ENCODE data around the gene THSD4. TPM values are rescaled to one million over a fixed set of nuclear protein-coding genes. Genes with fewer than 3 reads are reported as not detected.

The THSD4 gene
- total RNA-seq, 1 donor from 2014 or later, result 151 TPM

GRCh38 chr15:71111181-71111565 lies 4.1 kb upstream of the THSD4 start:
- Histone ChIP-seq H3K27ac (peak overlapping the region; percentile 52 to 66), H3K27me3 (no peaks in the 10 kb centered on the region), H3K9me3 (no peaks in the 10 kb centered on the region), H3K4me3 (no peak overlapping the region), H3K36me3 (no peaks in the 10 kb centered on the region), H3K4me1 (peaks cover 0 to 11% of the 10 kb centered on the region in 2 donors)
- no peak for DNase-seq (ENCODE audit: low spot score in 2 of 2)
- TF ChIP-seq CTCF (IDR thresholded peaks at IDR 0.05), result no peak
- intact Hi-C loops (cut with DNase I), result loop anchor here (5.0 to 10.0 kb wide), 3 partner anchors 174 to 644 kb away; no protein-coding TSS in a partner anchor

GRCh38 chr15:71111950-71112349 lies 3.3 kb upstream of the THSD4 start:
- intact Hi-C loops (cut with DNase I), result loop anchor here (5.0 to 10.0 kb wide), 3 partner anchors 173 to 643 kb away; no protein-coding TSS in a partner anchor
- H3K36me3 ChIP-seq, result no peaks in the 10 kb centered on the region
- no peaks in the 10 kb centered on the region for H3K27me3 ChIP-seq
- no peak for TF ChIP-seq CTCF (IDR thresholded peaks at IDR 0.05)
- no peaks in the 10 kb centered on the region for H3K9me3 ChIP-seq
- peaks cover 0 to 11% of the 10 kb centered on the region in 2 donors for H3K4me1 ChIP-seq
- H3K27ac ChIP-seq, result peak overlapping the region; percentile 52 to 66
- no peak for DNase-seq (ENCODE audit: low spot score in 2 of 2)
- H3K4me3 ChIP-seq, result no peak overlapping the region

- Histone ChIP-seq H3K4me1 (peaks cover 0 to 11% of the 10 kb centered on the region in 2 donors), H3K4me3 (no peak overlapping the region), H3K9me3 (no peaks in the 10 kb centered on the region), H3K36me3 (no peaks in the 10 kb centered on the region), H3K27me3 (no peaks in the 10 kb centered on the region), H3K27ac (peak overlapping the region; percentile 6 to 66)
- no peak for DNase-seq (ENCODE audit: low spot score in 2 of 2)
- TF ChIP-seq CTCF (IDR thresholded peaks at IDR 0.05), result no peak
- intact Hi-C loops (cut with DNase I), result loop anchor here (5.0 to 10.0 kb wide), 3 partner anchors 172 to 642 kb away; no protein-coding TSS in a partner anchor
Observed at GRCh38 chr15:71112429-71112828, 2.8 kb upstream of the THSD4 start.

GRCh38 chr15:71114066-71114680 lies 1.1 kb upstream of the THSD4 start:
- TF ChIP-seq CTCF (IDR thresholded peaks at IDR 0.05), result no peak
- no peaks in the 10 kb centered on the region for H3K9me3 ChIP-seq
- no peak overlapping the region for H3K4me3 ChIP-seq
- peaks cover 0 to 6% of the 10 kb centered on the region in 2 donors for H3K4me1 ChIP-seq
- H3K27ac ChIP-seq, result peak overlapping the region; percentile 77 to 92
- no peaks in the 10 kb centered on the region for H3K36me3 ChIP-seq
- DNase-seq (ENCODE audit: low spot score in 2 of 2), result no peak
- no peaks in the 10 kb centered on the region for H3K27me3 ChIP-seq
- intact Hi-C loops (cut with DNase I), result loop anchor here (2.0 to 10.0 kb wide), 6 partner anchors 31 to 641 kb away; no protein-coding TSS in a partner anchor

- H3K4me3 ChIP-seq, result peak overlapping the region; percentile 77 to 86
- DNase-seq (ENCODE audit: low spot score in 2 of 2), result peak in 1 of 2 donors; percentile 72
- intact Hi-C loops (cut with DNase I), result loop anchor here (2.0 to 10.0 kb wide), 5 partner anchors 33 to 639 kb away; no protein-coding TSS in a partner anchor
- no peaks in the 10 kb centered on the region for H3K9me3 ChIP-seq
- H3K36me3 ChIP-seq, result no peaks in the 10 kb centered on the region
- H3K27ac ChIP-seq, result peak overlapping the region; percentile 92 to 94
- H3K27me3 ChIP-seq, result no peaks in the 10 kb centered on the region
- TF ChIP-seq CTCF (IDR thresholded peaks at IDR 0.05), result peak in 1 of 3 experiments; percentile 8
- peaks cover 0 to 7% of the 10 kb centered on the region in 2 donors for H3K4me1 ChIP-seq
Observed at GRCh38 chr15:71115567-71116351, 488 bp downstream of the THSD4 start.

Measured in ascending aorta (tissue), 2 donors.